Skeletal muscle tissue (tissue), 4 donors: Measurements from ENCODE around the gene SYNPO2. TPM values are rescaled to one million over a fixed set of nuclear protein-coding genes. Genes with fewer than 3 reads are reported as not detected.
A peak's percentile ranks its signal among the peaks of the same experiment; 100 is the strongest.

Source experiments
- H3K27ac ChIP-seq: one replicate; pipeline ENCODE4 v1.7.0; 2013; ENCODE audit warnings: mild to moderate bottlenecking, low read depth, low read length, inconsistent platforms
- H3K27me3 ChIP-seq, 3 donors: one replicate each; pipeline ENCODE4 v1.7.0; 2013; ENCODE audit warnings: low read length in 3 of 3; ENCODE audit not compliant: control insufficient read depth in 3 of 3, insufficient read depth in 3 of 3
- H3K36me3 ChIP-seq, 3 donors: one replicate each; pipeline ENCODE4 v1.7.0; 2013; ENCODE audit warnings: low read length in 3 of 3; ENCODE audit not compliant: control insufficient read depth in 3 of 3, insufficient read depth in 3 of 3
- H3K4me1 ChIP-seq, 3 donors: one replicate each; pipeline ENCODE4 v1.7.0; 2013; ENCODE audit warnings: low read length in 3 of 3, mild to moderate bottlenecking in 3 of 3; ENCODE audit not compliant: control insufficient read depth in 3 of 3, insufficient read depth in 3 of 3
- H3K4me3 ChIP-seq, 3 donors: one replicate each; pipeline ENCODE4 v1.7.0; 2013; ENCODE audit warnings: low read length in 3 of 3
- H3K9ac ChIP-seq, 3 donors: one replicate each; pipeline ENCODE4 v1.7.0; 2013; ENCODE audit warnings: low read length in 3 of 3, mild to moderate bottlenecking in 3 of 3, moderate library complexity in 2 of 3, low read depth in 1 of 3
- H3K9me3 ChIP-seq, 3 donors: one replicate each; pipeline ENCODE4 v1.7.0; 2013; ENCODE audit warnings: low read length in 3 of 3; ENCODE audit not compliant: control insufficient read depth in 3 of 3
- total RNA-seq: library from RNA; depleted of rRNA; stranded (reverse); fragments of >200 nt; gene quantifications from one replicate; pipeline ENCODE4 v1.2.3, GENCODE V29; 2014
- donor health status: Osteomylitis.

The SYNPO2 gene
- total RNA-seq, result 34.4 TPM

GRCh38 chr4:118888666-118889311 is at the start of gene SYNPO2:
TSS of gene SYNPO2 (plus strand) at chr4:118888854. CDS start at chr4:118889037, 183 bp downstream.
- Histone ChIP-seq H3K27me3 (no peaks in the 10 kb centered on the region), H3K4me3 (peak within 1 kb of the TSS; percentile 77 to 89 (median 88)), H3K9me3 (no peaks in the 10 kb centered on the region), H3K4me1 (peaks cover 0 to 9% (median 0%) of the 10 kb centered on the region in 3 donors), H3K36me3 (no peaks in the 10 kb centered on the region), H3K9ac (peak within 1 kb of the TSS; percentile 77 to 91 (median 89)), H3K27ac (peak within 1 kb of the TSS; percentile 84)

GRCh38 chr4:118839221-118839927 is 49.3 kb upstream of the SYNPO2 start:
- no peaks in the 10 kb centered on the region for H3K9me3 ChIP-seq
- H3K4me1 ChIP-seq, result peaks cover 4 to 11% (median 9%) of the 10 kb centered on the region in 3 donors
- no peaks in the 10 kb centered on the region for H3K27me3 ChIP-seq
- no peak overlapping the region for H3K9ac ChIP-seq
- H3K27ac ChIP-seq, result no peak overlapping the region
- H3K36me3 ChIP-seq, result no peaks in the 10 kb centered on the region
- H3K4me3 ChIP-seq, result no peak overlapping the region

- H3K9me3 ChIP-seq, result no peaks in the 10 kb centered on the region
- no peak overlapping the region for H3K4me3 ChIP-seq
- H3K27me3 ChIP-seq, result no peaks in the 10 kb centered on the region
- H3K36me3 ChIP-seq, result no peaks in the 10 kb centered on the region
- H3K27ac ChIP-seq, result no peak overlapping the region
- H3K9ac ChIP-seq, result no peak overlapping the region
- no peaks in the 10 kb centered on the region for H3K4me1 ChIP-seq
Measured at GRCh38 chr4:118842055-118842454, 46.6 kb upstream of the SYNPO2 start.

GRCh38 chr4:118843237-118843636 is 45.4 kb upstream of the SYNPO2 start:
- H3K27me3 ChIP-seq, result no peaks in the 10 kb centered on the region
- H3K36me3 ChIP-seq, result no peaks in the 10 kb centered on the region
- no peaks in the 10 kb centered on the region for H3K9me3 ChIP-seq
- no peak overlapping the region for H3K4me3 ChIP-seq
- no peak overlapping the region for H3K9ac ChIP-seq
- H3K4me1 ChIP-seq, result no peaks in the 10 kb centered on the region
- H3K27ac ChIP-seq, result no peak overlapping the region

GRCh38 chr4:118845552-118846050 is 43.1 kb upstream of the SYNPO2 start:
- H3K36me3 ChIP-seq, result no peaks in the 10 kb centered on the region
- H3K27me3 ChIP-seq, result no peaks in the 10 kb centered on the region
- no peak overlapping the region for H3K27ac ChIP-seq
- H3K9ac ChIP-seq, result no peak overlapping the region
- H3K9me3 ChIP-seq, result no peaks in the 10 kb centered on the region
- peaks cover 0 to 5% (median 3%) of the 10 kb centered on the region in 3 donors for H3K4me1 ChIP-seq
- no peak overlapping the region for H3K4me3 ChIP-seq

GRCh38 chr4:118846979-118847378 is 41.7 kb upstream of the SYNPO2 start:
- no peak overlapping the region for H3K4me3 ChIP-seq
- no peaks in the 10 kb centered on the region for H3K27me3 ChIP-seq
- no peak overlapping the region for H3K27ac ChIP-seq
- no peaks in the 10 kb centered on the region for H3K9me3 ChIP-seq
- H3K36me3 ChIP-seq, result no peaks in the 10 kb centered on the region
- H3K9ac ChIP-seq, result no peak overlapping the region
- peaks cover 0 to 6% (median 3%) of the 10 kb centered on the region in 3 donors for H3K4me1 ChIP-seq

- Histone ChIP-seq H3K4me3 (no peak overlapping the region), H3K27ac (no peak overlapping the region), H3K9me3 (no peaks in the 10 kb centered on the region), H3K27me3 (no peaks in the 10 kb centered on the region), H3K36me3 (no peaks in the 10 kb centered on the region), H3K4me1 (peaks cover 0 to 6% (median 3%) of the 10 kb centered on the region in 3 donors), H3K9ac (no peak overlapping the region)
Measured at GRCh38 chr4:118848242-118848641, 40.4 kb upstream of the SYNPO2 start.

- no peak overlapping the region for H3K4me3 ChIP-seq
- no peaks in the 10 kb centered on the region for H3K27me3 ChIP-seq
- peaks cover 0 to 6% (median 3%) of the 10 kb centered on the region in 3 donors for H3K4me1 ChIP-seq
- no peak overlapping the region for H3K27ac ChIP-seq
- no peaks in the 10 kb centered on the region for H3K36me3 ChIP-seq
- no peaks in the 10 kb centered on the region for H3K9me3 ChIP-seq
- H3K9ac ChIP-seq, result no peak overlapping the region
Measured at GRCh38 chr4:118848901-118849300, 39.8 kb upstream of the SYNPO2 start.

- Histone ChIP-seq H3K4me3 (peak overlapping the region; percentile 54 to 71 (median 56)), H3K27me3 (no peaks in the 10 kb centered on the region), H3K4me1 (peaks cover 0 to 6% (median 3%) of the 10 kb centered on the region in 3 donors), H3K36me3 (no peaks in the 10 kb centered on the region), H3K9me3 (no peaks in the 10 kb centered on the region), H3K27ac (no peak overlapping the region), H3K9ac (peak overlapping the region in 1 of 3 donors; percentile 8)
Measured at GRCh38 chr4:118849867-118850487, 38.7 kb upstream of the SYNPO2 start.
